T-helper 2 cell treated with Interferon-gamma antibody and Interleukin-4, amounts not matched to agents 5 μg/mL and 100 μg/mL, for 36 hours (primary cell): ENCODE results near the gene MYL10.

Experiments used
- DNase-seq: peaks from one replicate; pipeline ENCODE4 v3.0.0; 2021; ENCODE audit warnings: low spot score
- H3K27ac Mint-ChIP-seq: one replicate; pipeline ENCODE4 v1.8.0; 2021; ENCODE audit warnings: mild to moderate bottlenecking, mixed read lengths
- H3K27me3 Mint-ChIP-seq: one replicate; pipeline ENCODE4 v1.8.0; 2021; ENCODE audit warnings: low read depth, mixed read lengths
- H3K36me3 Mint-ChIP-seq: one replicate; pipeline ENCODE4 v1.8.0; 2021; ENCODE audit warnings: low read depth, mixed read lengths
- H3K4me1 Mint-ChIP-seq: one replicate; pipeline ENCODE4 v1.8.0; 2021; ENCODE audit warnings: low read depth, mixed read lengths
- H3K4me3 Mint-ChIP-seq: one replicate; pipeline ENCODE4 v1.8.0; 2022; ENCODE audit warnings: mild to moderate bottlenecking, moderate library complexity, mixed read lengths
- H3K9me3 Mint-ChIP-seq: one replicate; pipeline ENCODE4 v1.8.0; 2021; ENCODE audit warnings: mixed read lengths

The MYL10 gene

DNA sequence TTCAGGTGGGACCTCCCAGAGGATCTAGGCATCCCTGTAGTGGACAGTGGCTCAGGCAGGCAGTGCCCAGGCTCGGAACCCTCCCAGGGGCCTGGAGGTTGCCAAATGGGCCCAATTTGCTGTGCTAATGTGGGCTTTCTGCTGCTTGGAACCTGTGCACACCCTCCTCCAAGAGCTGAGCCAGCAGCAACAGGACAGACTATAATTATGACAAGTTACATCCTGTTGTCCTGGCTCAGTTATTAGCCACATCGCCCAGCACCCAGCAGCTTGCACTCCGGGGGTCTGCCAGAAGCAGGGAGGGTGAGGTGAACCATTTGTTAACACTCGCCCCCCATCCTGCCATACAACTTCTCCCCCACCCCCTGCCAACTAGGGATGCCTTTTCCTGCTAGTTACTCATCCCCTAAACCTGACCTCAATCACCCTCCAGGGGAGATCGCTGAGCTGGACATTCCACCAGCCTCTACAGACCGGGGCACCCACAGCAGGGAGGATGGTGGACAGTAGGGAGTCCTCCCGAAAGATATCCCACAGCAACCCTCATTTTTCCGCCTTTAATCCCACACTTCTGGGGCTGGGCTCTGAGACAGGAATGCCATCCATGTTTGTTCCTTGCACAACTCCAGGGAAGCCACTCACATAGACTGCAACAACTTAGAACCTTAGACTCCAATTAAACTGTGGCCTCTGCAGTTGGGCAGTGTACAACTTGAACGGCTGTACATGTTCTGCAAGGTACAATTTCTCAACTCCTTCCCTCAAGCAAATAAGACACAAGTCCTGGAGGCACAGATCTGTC, 7.9 kb upstream of the MYL10 start:
- Mint-ChIP-seq H3K36me3 (no peaks in the 10 kb centered on the region), H3K27ac (no peak overlapping the region), H3K4me3 (no peak overlapping the region), H3K9me3 (no peaks in the 10 kb centered on the region), H3K4me1 (no peaks in the 10 kb centered on the region), H3K27me3 (no peaks in the 10 kb centered on the region)
- no peak for DNase-seq

- H3K27me3 Mint-ChIP-seq, result no peaks in the 10 kb centered on the region
- H3K4me3 Mint-ChIP-seq, result no peak overlapping the region
- DNase-seq, result no peak
- no peaks in the 10 kb centered on the region for H3K9me3 Mint-ChIP-seq
- no peaks in the 10 kb centered on the region for H3K4me1 Mint-ChIP-seq
- no peaks in the 10 kb centered on the region for H3K36me3 Mint-ChIP-seq
- H3K27ac Mint-ChIP-seq, result no peak overlapping the region
Measured at GRCh38 chr7:101635484-101635883, 6.4 kb upstream of the MYL10 start.

DNA sequence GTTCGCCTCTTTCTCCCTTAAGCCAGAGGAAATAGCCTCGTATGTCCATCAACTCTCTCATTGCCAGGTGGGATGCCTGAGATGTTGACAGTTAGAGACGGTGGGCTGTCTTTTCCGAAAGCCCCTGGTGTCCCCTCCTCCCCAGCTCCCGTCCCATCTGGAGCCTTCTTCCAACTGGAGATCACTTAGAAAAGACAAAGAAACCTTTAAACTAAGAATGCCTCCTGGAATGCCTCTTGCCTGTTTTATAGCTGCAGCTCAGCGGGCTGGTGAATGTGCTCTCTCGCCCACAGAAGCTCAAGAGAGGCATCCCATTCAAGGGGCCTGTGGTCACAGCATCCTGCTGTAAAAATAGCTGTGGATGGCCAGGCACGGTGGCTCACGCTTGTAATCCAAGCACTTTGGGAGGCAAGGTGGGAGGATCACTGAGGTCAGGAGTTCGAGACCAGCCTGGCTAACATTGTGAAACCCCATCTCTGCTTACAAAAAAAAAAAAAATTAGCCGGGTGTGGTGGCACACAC, 5.2 kb upstream of the MYL10 start:
- H3K4me3 Mint-ChIP-seq, result no peak overlapping the region
- H3K4me1 Mint-ChIP-seq, result no peaks in the 10 kb centered on the region
- H3K9me3 Mint-ChIP-seq, result no peaks in the 10 kb centered on the region
- H3K27me3 Mint-ChIP-seq, result no peaks in the 10 kb centered on the region
- DNase-seq, result no peak
- no peaks in the 10 kb centered on the region for H3K36me3 Mint-ChIP-seq
- H3K27ac Mint-ChIP-seq, result no peak overlapping the region

DNA sequence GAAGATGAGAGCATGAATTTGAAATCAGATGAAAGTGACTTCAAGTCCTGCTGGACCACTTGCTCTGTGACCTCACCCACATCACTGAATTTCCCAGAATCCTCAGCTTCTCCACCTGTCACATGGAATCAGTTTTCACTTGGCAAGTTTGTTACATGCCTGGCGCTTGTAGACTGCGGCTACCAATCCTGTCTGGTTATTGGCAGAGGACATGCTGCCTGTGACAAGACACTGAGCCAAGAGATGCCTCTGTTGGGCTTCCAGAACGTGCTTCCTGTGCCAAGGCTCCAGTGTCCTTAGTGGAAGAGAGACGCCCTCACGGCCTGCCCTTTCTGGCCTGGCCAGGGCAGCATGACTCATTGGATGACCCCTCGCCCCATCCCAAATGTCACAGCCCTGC, 4.4 kb upstream of the MYL10 start:
- Mint-ChIP-seq H3K4me3 (no peak overlapping the region), H3K27me3 (no peaks in the 10 kb centered on the region), H3K36me3 (no peaks in the 10 kb centered on the region), H3K27ac (no peak overlapping the region), H3K9me3 (no peaks in the 10 kb centered on the region), H3K4me1 (no peaks in the 10 kb centered on the region)
- no peak for DNase-seq

GRCh38 chr7:101632641-101633040, 3.5 kb upstream of the MYL10 start:
- H3K4me1 Mint-ChIP-seq, result no peaks in the 10 kb centered on the region

GRCh38 chr7:101631224-101631714, 2.2 kb upstream of the MYL10 start:
- H3K27me3 Mint-ChIP-seq, result no peaks in the 10 kb centered on the region
- H3K27ac Mint-ChIP-seq, result no peak overlapping the region
- no peak for DNase-seq
- no peaks in the 10 kb centered on the region for H3K9me3 Mint-ChIP-seq
- no peak overlapping the region for H3K4me3 Mint-ChIP-seq
- no peaks in the 10 kb centered on the region for H3K36me3 Mint-ChIP-seq
- H3K4me1 Mint-ChIP-seq, result no peaks in the 10 kb centered on the region

More at GRCh38 chr7:101632641-101633040, 3.5 kb upstream of the MYL10 start:
- Mint-ChIP-seq H3K27ac (no peak overlapping the region), H3K4me3 (no peak overlapping the region), H3K27me3 (no peaks in the 10 kb centered on the region), H3K9me3 (no peaks in the 10 kb centered on the region), H3K36me3 (no peaks in the 10 kb centered on the region)
- no peak for DNase-seq

GRCh38 chr7:101630591-101630990, 1.5 kb upstream of the MYL10 start:
- Mint-ChIP-seq H3K27ac (no peak overlapping the region), H3K36me3 (no peaks in the 10 kb centered on the region), H3K27me3 (peaks cover 3% of the 10 kb centered on the region), H3K4me3 (no peak overlapping the region), H3K9me3 (no peaks in the 10 kb centered on the region), H3K4me1 (no peaks in the 10 kb centered on the region)
- no peak for DNase-seq

DNA sequence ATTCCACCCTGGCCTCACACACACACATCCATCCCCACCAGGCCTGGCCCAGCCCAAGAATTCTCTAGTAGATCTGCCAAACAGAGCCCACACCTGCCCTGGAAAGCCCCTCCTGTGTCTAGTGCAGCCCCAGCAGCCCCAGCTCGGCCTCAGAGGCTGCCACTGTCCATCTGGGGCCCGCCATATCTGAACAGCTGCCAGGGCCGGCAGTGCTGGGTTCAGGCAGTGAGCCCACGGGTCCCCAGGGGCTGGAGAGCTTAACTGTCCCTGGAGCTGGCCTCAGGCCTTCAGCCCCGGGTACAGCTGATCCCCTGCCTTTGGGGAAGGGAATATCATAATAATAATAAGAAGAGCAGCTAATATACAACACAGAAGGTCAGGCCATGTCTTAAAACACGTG, 574 bp downstream of the MYL10 start:
- no peaks in the 10 kb centered on the region for H3K36me3 Mint-ChIP-seq
- H3K27me3 Mint-ChIP-seq, result peaks cover 3% of the 10 kb centered on the region
- DNase-seq, result no peak
- H3K27ac Mint-ChIP-seq, result no peak overlapping the region
- H3K4me3 Mint-ChIP-seq, result no peak overlapping the region
- H3K4me1 Mint-ChIP-seq, result no peaks in the 10 kb centered on the region
- H3K9me3 Mint-ChIP-seq, result no peaks in the 10 kb centered on the region

GRCh38 chr7:101626758-101627157, 2.3 kb downstream of the MYL10 start:
- Mint-ChIP-seq H3K27me3 (peaks cover 3% of the 10 kb centered on the region), H3K4me3 (no peak overlapping the region), H3K27ac (no peak overlapping the region), H3K36me3 (no peaks in the 10 kb centered on the region), H3K9me3 (no peaks in the 10 kb centered on the region), H3K4me1 (no peaks in the 10 kb centered on the region)
- no peak for DNase-seq

DNA sequence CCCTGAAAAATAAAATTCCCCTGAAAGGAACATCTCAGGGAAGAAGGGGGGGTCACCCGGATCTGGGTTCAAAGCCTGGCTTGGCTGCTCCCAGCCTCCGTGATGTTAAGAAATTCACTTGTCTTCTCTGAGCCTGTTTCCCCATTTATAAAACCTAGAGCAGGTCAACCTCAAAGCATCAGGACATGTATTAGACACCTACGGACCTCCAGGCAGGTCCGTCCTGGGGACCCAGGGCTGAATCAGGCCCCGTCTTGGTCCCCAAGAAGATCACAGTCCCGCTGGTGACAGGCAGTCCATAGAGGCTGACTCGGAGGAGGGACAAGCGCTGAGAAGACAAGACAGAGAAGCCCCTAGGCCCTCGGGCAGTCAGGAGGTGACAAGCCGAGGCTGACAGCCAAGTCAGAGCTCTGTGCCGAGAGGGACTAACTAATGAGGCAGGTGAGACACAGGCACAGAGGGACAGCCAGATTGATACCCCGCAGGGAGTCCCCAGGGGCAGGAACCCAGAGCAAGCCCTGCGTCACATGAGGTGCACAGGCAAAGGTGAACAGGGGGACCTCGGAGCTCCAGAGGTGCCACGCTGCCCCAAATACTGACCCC, 2.9 kb downstream of the MYL10 start:
- no peak for DNase-seq
- Mint-ChIP-seq H3K4me1 (no peaks in the 10 kb centered on the region), H3K4me3 (no peak overlapping the region), H3K27me3 (peaks cover 3% of the 10 kb centered on the region), H3K36me3 (no peaks in the 10 kb centered on the region), H3K9me3 (no peaks in the 10 kb centered on the region), H3K27ac (no peak overlapping the region)

DNA sequence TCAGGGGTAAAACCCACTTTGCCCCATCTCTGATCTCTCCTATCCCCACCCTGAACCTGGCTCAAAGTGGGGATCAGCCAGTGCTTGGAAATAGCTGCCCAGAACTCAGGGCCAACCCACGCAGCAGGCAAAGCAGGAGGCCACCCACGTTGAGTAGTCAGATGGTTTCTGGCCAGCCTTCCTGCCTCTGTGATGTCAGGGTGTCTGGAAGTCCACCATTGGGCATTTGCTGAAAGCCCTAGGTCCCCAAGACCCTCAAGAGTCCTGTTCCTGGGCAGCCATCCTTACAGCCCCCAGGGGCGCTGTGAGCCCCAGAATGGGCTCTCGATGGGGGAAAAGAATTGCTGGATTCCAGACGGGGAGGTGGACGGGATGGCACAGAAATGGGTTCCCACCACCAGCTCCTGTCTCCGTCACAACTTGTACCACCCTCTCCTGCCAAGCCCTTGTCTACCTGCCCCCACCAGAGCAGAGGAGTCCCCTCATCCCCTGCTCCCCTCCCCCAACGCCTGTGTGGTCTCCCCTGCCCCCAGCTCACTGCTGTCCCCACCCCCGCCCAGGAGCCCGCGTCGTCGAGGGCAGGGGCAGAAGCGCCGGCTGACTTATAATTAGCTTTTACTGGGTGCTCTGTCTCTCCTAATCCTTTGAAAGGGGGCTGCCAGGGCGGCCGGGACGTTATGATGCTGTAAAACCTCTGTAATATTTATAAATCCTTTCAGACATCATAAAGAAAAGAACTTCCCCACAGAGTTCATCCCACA, 3.9 kb downstream of the MYL10 start:
- Mint-ChIP-seq H3K27me3 (peaks cover 3% of the 10 kb centered on the region), H3K27ac (no peak overlapping the region), H3K4me3 (no peak overlapping the region), H3K4me1 (no peaks in the 10 kb centered on the region), H3K9me3 (no peaks in the 10 kb centered on the region), H3K36me3 (no peaks in the 10 kb centered on the region)
- DNase-seq, result no peak

GRCh38 chr7:101624246-101625001, 4.7 kb downstream of the MYL10 start:
- Mint-ChIP-seq H3K36me3 (no peaks in the 10 kb centered on the region), H3K4me1 (no peaks in the 10 kb centered on the region), H3K4me3 (no peak overlapping the region), H3K9me3 (no peaks in the 10 kb centered on the region), H3K27ac (no peak overlapping the region), H3K27me3 (peaks cover 3% of the 10 kb centered on the region)
- no peak for DNase-seq

DNA sequence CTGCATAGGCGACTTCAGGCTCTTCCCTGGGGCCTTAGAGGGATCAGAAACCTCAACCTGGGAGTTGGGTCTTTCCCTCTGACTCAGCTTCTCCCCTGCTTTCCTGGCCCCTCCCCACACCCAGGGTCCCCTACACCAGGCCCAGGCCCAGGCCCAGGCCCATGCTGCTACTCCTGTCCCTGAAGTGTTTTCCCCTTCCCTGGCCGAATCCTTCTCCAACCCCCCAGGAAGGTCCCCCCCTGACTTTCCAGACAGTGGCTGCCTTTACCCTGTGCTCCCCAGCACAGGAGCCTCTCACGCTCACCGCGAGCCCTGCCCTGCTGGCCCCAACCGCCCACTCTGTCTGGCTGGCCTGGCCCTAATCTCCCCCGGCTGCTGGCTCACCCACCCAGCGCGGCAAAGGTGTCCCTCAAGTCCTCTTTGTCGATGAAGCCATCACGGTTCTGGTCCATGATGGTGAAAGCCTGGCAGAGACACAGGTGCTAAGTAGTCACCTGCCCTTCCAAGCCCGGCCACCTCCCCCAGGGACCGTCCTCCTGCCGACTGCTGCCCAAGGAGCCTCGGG, 6.4 kb downstream of the MYL10 start:
- no peak overlapping the region for H3K4me3 Mint-ChIP-seq
- no peaks in the 10 kb centered on the region for H3K9me3 Mint-ChIP-seq
- H3K4me1 Mint-ChIP-seq, result no peaks in the 10 kb centered on the region
- peaks cover 3% of the 10 kb centered on the region for H3K27me3 Mint-ChIP-seq
- DNase-seq, result no peak
- no peaks in the 10 kb centered on the region for H3K36me3 Mint-ChIP-seq
- no peak overlapping the region for H3K27ac Mint-ChIP-seq
